ES-I3 (cell line): ENCODE measurements around the gene CD80.

ENCODE experiments used
- H3K36me3 ChIP-seq: 2 replicates; pipeline ENCODE4 v1.6.1; 2013; ENCODE audit warnings: mild to moderate bottlenecking, low read length, control low read depth, moderate library complexity; ENCODE audit not compliant: insufficient read depth
- H3K4me1 ChIP-seq: 2 replicates; pipeline ENCODE4 v1.6.1; 2013; ENCODE audit warnings: mild to moderate bottlenecking, control low read depth, low read length; ENCODE audit not compliant: insufficient read depth
- H3K9ac ChIP-seq: 2 replicates; pipeline ENCODE4 v1.6.1; 2013; ENCODE audit warnings: low read depth, mild to moderate bottlenecking, low read length, moderate library complexity
- H3K9me3 ChIP-seq: 2 replicates; pipeline ENCODE4 v1.6.1; 2013; ENCODE audit warnings: mild to moderate bottlenecking, low read length, moderate library complexity; ENCODE audit not compliant: control insufficient read depth, insufficient read depth

The CD80 gene

GRCh38 chr3:119547227-119547626, 12.2 kb downstream of the CD80 start:
- Histone ChIP-seq H3K9ac (no peak overlapping the region), H3K36me3 (no peaks in the 10 kb centered on the region), H3K4me1 (no peaks in the 10 kb centered on the region), H3K9me3 (no peaks in the 10 kb centered on the region)

- H3K9ac ChIP-seq = no peak overlapping the region
- no peaks in the 10 kb centered on the region for H3K9me3 ChIP-seq
- no peaks in the 10 kb centered on the region for H3K36me3 ChIP-seq
- no peaks in the 10 kb centered on the region for H3K4me1 ChIP-seq
These were observed 16.3 kb downstream of the CD80 start for GRCh38 chr3:119543147-119543546.

GRCh38 chr3:119542168-119542767, 17.1 kb downstream of the CD80 start:
- H3K36me3 ChIP-seq = no peaks in the 10 kb centered on the region
- no peaks in the 10 kb centered on the region for H3K9me3 ChIP-seq
- H3K4me1 ChIP-seq = no peaks in the 10 kb centered on the region
- no peak overlapping the region for H3K9ac ChIP-seq

GRCh38 chr3:119541547-119541946, 17.9 kb downstream of the CD80 start:
- Histone ChIP-seq H3K4me1 (no peaks in the 10 kb centered on the region), H3K9me3 (no peaks in the 10 kb centered on the region), H3K36me3 (no peaks in the 10 kb centered on the region), H3K9ac (no peak overlapping the region)

GRCh38 chr3:119538772-119539171, 20.6 kb downstream of the CD80 start:
- no peaks in the 10 kb centered on the region for H3K9me3 ChIP-seq
- no peaks in the 10 kb centered on the region for H3K36me3 ChIP-seq
- no peaks in the 10 kb centered on the region for H3K4me1 ChIP-seq
- no peak overlapping the region for H3K9ac ChIP-seq

- Histone ChIP-seq H3K4me1 (no peaks in the 10 kb centered on the region), H3K9ac (no peak overlapping the region), H3K36me3 (no peaks in the 10 kb centered on the region), H3K9me3 (no peaks in the 10 kb centered on the region)
These were observed 22.7 kb downstream of the CD80 start for GRCh38 chr3:119536757-119537156.

GRCh38 chr3:119534296-119534695, 25.1 kb downstream of the CD80 start:
- Histone ChIP-seq H3K9me3 (no peaks in the 10 kb centered on the region), H3K9ac (no peak overlapping the region), H3K4me1 (no peaks in the 10 kb centered on the region), H3K36me3 (no peaks in the 10 kb centered on the region)

- H3K4me1 ChIP-seq = no peaks in the 10 kb centered on the region
- H3K9me3 ChIP-seq = no peaks in the 10 kb centered on the region; the same call in 1 of the 2 replicates
- H3K9ac ChIP-seq = no peak overlapping the region
- H3K36me3 ChIP-seq = no peaks in the 10 kb centered on the region
These were observed 28.3 kb downstream of the CD80 start for GRCh38 chr3:119531151-119531550.

- no peaks in the 10 kb centered on the region for H3K36me3 ChIP-seq
- peaks cover under 1% of the 10 kb centered on the region; the same call in 1 of the 2 replicates for H3K4me1 ChIP-seq
- H3K9me3 ChIP-seq = no peaks in the 10 kb centered on the region; the same call in 1 of the 2 replicates
These were observed 29.0 kb downstream of the CD80 start for GRCh38 chr3:119530456-119530855.

GRCh38 chr3:119529883-119530282, 29.5 kb downstream of the CD80 start:
- no peaks in the 10 kb centered on the region; the same call in 1 of the 2 replicates for H3K9me3 ChIP-seq
- H3K4me1 ChIP-seq = peaks cover 6% of the 10 kb centered on the region
- H3K36me3 ChIP-seq = no peaks in the 10 kb centered on the region
- no peak overlapping the region for H3K9ac ChIP-seq

More at GRCh38 chr3:119530456-119530855, 29.0 kb downstream of the CD80 start:
- H3K9ac ChIP-seq = no peak overlapping the region

GRCh38 chr3:119527714-119528113, 31.7 kb downstream of the CD80 start:
- Histone ChIP-seq H3K9me3 (no peaks in the 10 kb centered on the region; the same call in 1 of the 2 replicates), H3K36me3 (no peaks in the 10 kb centered on the region), H3K9ac (no peak overlapping the region), H3K4me1 (peaks cover 6% of the 10 kb centered on the region)

- peaks cover 6% of the 10 kb centered on the region for H3K4me1 ChIP-seq
- H3K36me3 ChIP-seq = no peaks in the 10 kb centered on the region
- no peak overlapping the region for H3K9ac ChIP-seq
- peaks cover 6% of the 10 kb centered on the region; the same call in 1 of the 2 replicates for H3K9me3 ChIP-seq
These were observed 34.3 kb downstream of the CD80 start for GRCh38 chr3:119524931-119525662.

GRCh38 chr3:119518026-119518425, 41.4 kb downstream of the CD80 start:
- peaks cover 6% of the 10 kb centered on the region; the same call in 1 of the 2 replicates for H3K9me3 ChIP-seq
- H3K9ac ChIP-seq = no peak overlapping the region
- H3K36me3 ChIP-seq = peaks cover 18% of the 10 kb centered on the region
- H3K4me1 ChIP-seq = no peaks in the 10 kb centered on the region

GRCh38 chr3:119517112-119517511, 42.3 kb downstream of the CD80 start:
- peaks cover 18% of the 10 kb centered on the region for H3K36me3 ChIP-seq
- peaks cover 6% of the 10 kb centered on the region; the same call in 1 of the 2 replicates for H3K9me3 ChIP-seq
- H3K9ac ChIP-seq = no peak overlapping the region
- no peaks in the 10 kb centered on the region for H3K4me1 ChIP-seq

- Histone ChIP-seq H3K9me3 (no peaks in the 10 kb centered on the region), H3K36me3 (peaks cover 18% of the 10 kb centered on the region), H3K4me1 (no peaks in the 10 kb centered on the region), H3K9ac (no peak overlapping the region)
These were observed 44.8 kb downstream of the CD80 start for GRCh38 chr3:119514637-119515036.
